ENCODE measurements around the gene ADAMTS15. TPM values are rescaled to one million over a fixed set of nuclear protein-coding genes. Genes with fewer than 3 reads are reported as not detected.
A peak's percentile ranks its signal among the peaks of the same experiment; 100 is the strongest.

ADAMTS15 gene
- total and polyA plus RNA-seq, 12 donors, result 0.68 to 3.7 (median 2.2) TPM

DNA sequence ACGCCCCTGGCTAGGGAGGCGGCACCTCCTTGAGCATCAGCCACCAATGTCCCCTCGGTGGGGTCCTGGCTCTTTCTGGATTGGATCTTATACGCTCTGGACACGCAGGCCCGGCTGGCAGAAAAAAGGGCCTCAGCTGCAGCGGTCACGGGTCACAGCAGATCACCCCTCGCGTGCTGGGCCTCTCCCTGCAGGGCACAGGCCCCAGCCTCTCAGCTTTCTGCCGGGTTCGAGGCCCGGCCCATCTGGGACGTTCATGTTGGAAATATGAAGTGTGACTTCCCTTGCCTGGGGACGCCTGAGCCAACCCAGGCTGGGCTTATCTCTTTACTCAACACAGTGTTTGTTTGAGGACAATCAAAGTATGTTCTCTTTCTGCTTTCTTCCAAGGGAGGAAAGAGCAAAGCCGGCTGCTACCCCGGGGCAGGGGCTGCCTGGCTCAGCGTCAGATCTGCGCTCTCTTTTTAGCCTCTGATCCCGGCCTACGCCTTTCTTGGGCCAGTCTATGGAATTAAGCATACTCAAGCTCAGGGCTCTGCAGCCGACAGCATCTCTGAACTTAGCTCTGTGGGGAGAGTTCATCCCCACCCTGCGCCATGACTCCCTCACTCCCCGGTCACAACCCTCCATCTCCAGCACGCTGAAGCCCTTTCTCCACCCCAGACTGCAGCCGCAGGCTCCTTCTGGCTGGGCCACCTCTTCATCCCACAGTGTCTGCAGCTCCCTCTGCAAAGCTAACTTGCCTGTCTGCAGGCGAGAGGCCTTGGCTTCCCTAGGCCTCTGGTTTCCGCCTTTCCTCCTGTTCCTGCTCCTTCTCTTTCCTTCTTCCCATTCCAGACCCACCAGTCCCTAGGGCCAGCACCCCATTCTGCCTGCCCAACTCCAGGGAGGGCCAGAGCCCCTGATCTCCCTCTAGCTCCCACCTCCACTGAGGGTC is 38.8 kb downstream of the ADAMTS15 start:
- no peaks in the 10 kb centered on the region for H3K27me3 ChIP-seq
- 81 to 87% (median 84%) methylated on average over 18 to 28 of the region's 28 CpGs for WGBS, 4 donors
- DNase-seq, result no peak
- intact Hi-C loops (cut with DNase I), result no loop called here
- no peaks in the 10 kb centered on the region for H3K36me3 ChIP-seq (replicated peaks in 1 of 2)
- no peaks in the 10 kb centered on the region for H3K9me3 ChIP-seq (replicated peaks in 1 of 3)
- peak overlapping the region in 1 of 5 donors; percentile 44 for H3K27ac ChIP-seq
- TF ChIP-seq, protein P1, sequence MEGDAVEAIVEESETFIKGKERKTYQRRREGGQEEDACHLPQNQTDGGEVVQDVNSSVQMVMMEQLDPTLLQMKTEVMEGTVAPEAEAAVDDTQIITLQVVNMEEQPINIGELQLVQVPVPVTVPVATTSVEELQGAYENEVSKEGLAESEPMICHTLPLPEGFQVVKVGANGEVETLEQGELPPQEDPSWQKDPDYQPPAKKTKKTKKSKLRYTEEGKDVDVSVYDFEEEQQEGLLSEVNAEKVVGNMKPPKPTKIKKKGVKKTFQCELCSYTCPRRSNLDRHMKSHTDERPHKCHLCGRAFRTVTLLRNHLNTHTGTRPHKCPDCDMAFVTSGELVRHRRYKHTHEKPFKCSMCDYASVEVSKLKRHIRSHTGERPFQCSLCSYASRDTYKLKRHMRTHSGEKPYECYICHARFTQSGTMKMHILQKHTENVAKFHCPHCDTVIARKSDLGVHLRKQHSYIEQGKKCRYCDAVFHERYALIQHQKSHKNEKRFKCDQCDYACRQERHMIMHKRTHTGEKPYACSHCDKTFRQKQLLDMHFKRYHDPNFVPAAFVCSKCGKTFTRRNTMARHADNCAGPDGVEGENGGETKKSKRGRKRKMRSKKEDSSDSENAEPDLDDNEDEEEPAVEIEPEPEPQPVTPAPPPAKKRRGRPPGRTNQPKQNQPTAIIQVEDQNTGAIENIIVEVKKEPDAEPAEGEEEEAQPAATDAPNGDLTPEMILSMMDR (IDR thresholded peaks at IDR 0.05), result no peak
- TF ChIP-seq POLR2A (IDR thresholded peaks at IDR 0.05), result no peak
- no peak overlapping the region for H3K4me3 ChIP-seq
- no peaks in the 10 kb centered on the region for H3K4me1 ChIP-seq (replicated peaks in 1 of 2)

DNA sequence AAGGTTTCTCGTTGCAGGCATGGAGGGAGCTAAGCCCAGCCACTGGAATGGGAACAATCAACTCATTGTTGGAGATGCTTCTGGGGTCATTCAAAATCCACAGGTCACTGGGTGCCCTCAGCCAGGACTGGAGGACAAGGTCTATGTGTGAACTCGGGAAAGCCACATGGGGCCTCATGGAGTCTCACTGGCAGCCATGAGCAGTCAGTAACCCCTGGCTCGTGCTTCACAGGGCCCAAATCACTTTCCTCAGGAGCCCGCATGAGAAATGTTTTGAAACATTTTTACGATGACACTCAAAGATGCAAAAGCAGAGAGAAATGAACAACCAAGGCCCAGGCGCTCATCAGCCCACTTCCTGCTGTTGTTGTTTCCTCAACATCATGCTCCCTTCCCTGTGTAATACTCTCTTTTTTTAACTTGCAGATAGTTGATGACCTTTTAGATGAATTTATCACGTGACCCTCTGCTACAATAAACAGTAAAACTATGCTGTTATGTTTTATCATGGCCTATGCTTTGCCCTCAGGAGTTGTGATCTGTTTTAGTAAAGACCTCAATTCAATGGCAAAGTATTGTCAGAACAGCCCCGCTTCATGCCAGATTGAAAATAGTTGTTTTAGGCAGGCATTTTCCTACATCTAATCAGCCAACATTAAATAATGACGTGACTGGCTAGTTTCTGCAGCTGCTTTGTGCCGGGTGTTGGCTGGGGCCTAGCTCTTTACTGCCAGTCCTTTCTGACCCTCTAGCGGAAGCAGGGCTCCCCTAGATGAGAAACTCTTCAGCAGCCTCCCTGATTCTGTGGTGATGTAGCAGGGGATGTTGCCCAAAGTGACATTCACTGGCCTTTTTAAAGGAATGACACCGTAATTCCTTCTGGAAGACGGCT is 39.7 kb downstream of the ADAMTS15 start:
- no peak overlapping the region for H3K4me3 ChIP-seq
- H3K27me3 ChIP-seq, result no peaks in the 10 kb centered on the region
- no peak for DNase-seq
- WGBS, 4 donors, result 79 to 84% (median 80%) methylated on average over 13 of the region's 13 CpGs
- no peaks in the 10 kb centered on the region for H3K9me3 ChIP-seq (replicated peaks in 1 of 3)
- intact Hi-C loops (cut with DNase I), result no loop called here
- peak overlapping the region in 1 of 5 donors; percentile 44 for H3K27ac ChIP-seq
- no peaks in the 10 kb centered on the region for H3K36me3 ChIP-seq (replicated peaks in 1 of 2)
- H3K4me1 ChIP-seq (replicated peaks in 1 of 2), result no peaks in the 10 kb centered on the region
- no peak for TF ChIP-seq POLR2A (IDR thresholded peaks at IDR 0.05)
- TF ChIP-seq, protein P1 (IDR thresholded peaks at IDR 0.05), result no peak

DNA sequence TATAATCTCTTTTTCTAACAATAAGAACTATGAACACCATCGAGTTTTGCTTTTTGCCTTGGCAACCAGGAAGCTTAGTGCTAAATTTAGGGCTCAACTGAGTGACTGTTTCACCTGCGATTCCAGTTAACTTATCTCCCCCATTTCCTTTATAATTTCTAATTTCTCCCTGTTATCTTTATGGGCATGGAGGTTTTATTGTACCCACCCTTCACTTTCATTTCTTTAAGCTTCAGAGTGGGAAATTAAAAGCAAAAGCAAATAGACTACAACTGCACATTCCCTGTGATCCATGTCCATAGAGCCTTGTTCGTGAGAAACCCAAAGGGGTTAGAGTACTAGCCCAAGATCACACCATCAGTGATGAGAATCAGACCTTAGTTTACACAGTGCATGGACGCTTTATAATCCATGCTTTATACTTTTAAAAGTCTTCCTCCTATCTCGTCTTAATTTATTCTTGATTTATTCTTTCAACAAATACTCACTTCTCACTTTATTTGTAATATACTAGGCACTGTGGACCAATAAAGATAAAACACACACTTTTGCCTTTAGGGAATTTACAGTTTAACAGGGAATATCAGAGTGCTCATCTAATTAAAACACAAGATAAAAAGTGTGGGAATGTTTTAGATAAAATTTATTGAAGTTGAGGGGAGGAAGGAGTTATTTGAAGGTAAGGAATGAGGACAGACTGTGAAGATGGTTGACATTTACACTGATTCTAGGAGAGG is 40.6 kb downstream of the ADAMTS15 start:
- Histone ChIP-seq H3K4me1 (replicated peaks in 1 of 2) (no peaks in the 10 kb centered on the region), H3K9me3 (replicated peaks in 1 of 3) (no peaks in the 10 kb centered on the region), H3K4me3 (no peak overlapping the region), H3K27ac (peak overlapping the region in 1 of 5 donors; percentile 44), H3K36me3 (replicated peaks in 1 of 2) (no peaks in the 10 kb centered on the region), H3K27me3 (no peaks in the 10 kb centered on the region)
- 74 to 85% (median 81%) methylated on average over 5 of the region's 5 CpGs for WGBS, 4 donors
- TF ChIP-seq POLR2A (IDR thresholded peaks at IDR 0.05), result no peak
- TF ChIP-seq, protein P1 (IDR thresholded peaks at IDR 0.05), result no peak
- no peak for DNase-seq
- intact Hi-C loops (cut with DNase I), result no loop called here
